ENCODE measurements around the gene RGR. TPM values are rescaled to one million over a fixed set of nuclear protein-coding genes. Genes with fewer than 3 reads are reported as not detected.

RGR gene, protein sequence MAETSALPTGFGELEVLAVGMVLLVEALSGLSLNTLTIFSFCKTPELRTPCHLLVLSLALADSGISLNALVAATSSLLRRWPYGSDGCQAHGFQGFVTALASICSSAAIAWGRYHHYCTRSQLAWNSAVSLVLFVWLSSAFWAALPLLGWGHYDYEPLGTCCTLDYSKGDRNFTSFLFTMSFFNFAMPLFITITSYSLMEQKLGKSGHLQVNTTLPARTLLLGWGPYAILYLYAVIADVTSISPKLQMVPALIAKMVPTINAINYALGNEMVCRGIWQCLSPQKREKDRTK
- total RNA-seq (2014; rRNA removed; shearing (Covaris generic)): 3.8 and 4.5 TPM in 2 replicates
- 4.8 and 6.9 TPM in 2 replicates for polyA plus RNA-seq (2015; cell fraction: cytosol; rRNA removed)
- 13.1 and 31.3 TPM in 2 replicates for polyA plus RNA-seq (2015; cell fraction: nucleus; rRNA removed)

DNA sequence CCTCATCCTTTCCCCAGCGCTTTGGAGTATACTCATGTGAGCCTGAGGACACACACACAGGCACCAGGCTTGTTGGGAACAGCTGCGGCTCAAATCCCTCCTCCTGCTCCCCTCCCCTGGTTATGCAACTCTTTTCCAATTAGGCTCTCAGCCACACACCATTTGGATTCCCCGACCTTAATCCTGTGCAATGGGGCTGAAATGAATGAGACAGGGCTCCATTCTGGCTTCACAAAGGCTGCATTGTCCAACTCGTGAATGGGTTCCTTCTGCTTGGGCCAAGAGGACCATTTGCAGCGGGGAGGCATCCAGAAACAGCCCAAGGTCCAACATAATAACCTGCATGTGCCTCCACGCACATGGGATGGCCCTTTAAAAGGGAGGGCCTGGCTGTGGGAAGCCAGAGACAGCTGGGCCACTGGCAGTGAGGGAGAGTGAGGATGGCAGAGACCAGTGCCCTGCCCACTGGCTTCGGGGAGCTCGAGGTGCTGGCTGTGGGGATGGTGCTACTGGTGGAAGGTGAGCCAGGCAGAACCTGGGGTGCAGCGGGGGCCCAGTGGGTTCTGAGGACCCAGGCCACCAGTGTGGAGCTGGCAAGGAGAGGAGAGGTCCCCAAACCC lies at the start of gene RGR:
TSS of gene RGR (plus strand) at position 403 of the 620 bp plus-strand sequence. CDS start at position 441, 38 bp downstream.
- DNase-seq (ENCODE audit: low read depth, low spot score): peak; percentile 97
- in situ Hi-C loops (cut with HindIII; ENCODE audit: low pct_unique_long_range_greater_than_20kb, low sequenced_read_pairs): no loop called here

DNA sequence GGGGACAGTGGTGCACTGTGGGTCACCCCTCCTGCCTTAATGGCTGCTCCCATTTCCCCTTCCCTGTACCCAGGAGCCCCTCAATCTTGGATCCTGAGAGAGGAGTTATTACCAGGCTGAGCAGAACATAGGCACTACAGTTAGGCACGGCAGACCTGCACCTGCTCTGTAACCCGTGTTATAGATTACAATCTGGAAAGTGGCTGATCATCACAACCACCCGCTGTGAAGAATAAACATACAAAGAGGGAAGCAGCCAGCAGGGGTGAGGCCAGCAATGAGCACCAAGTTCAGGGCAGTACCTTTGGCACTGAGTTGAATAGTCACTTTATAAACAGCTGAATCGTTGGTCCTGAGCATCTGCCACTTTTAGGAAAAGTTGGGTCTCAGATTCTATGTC lies 48.8 kb upstream of the RGR start:
- in situ Hi-C loops (cut with HindIII; ENCODE audit: low pct_unique_long_range_greater_than_20kb, low sequenced_read_pairs): no loop called here
- no peak for DNase-seq (ENCODE audit: low read depth, low spot score)

DNA sequence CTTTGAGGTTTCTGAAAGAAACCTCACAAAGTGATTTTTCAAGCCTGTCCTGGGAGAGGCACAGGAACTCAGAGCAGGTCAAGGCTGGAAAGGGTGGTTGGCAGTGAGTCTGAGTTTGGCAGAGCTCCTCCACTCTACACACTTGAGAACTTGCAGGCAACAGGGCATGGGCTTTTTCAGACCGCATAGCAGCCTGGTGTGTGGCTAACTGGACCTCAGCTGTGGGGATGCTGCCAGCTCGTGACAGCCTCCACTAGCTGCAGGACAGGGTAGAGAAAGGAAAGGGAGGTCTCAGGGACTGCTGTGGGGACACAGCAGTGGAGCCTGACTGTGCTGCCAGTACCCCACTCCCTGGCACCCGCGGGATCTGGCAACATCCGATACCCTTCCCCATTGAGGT lies 47.9 kb upstream of the RGR start:
- in situ Hi-C loops (cut with HindIII; ENCODE audit: low pct_unique_long_range_greater_than_20kb, low sequenced_read_pairs): no loop called here
- DNase-seq (ENCODE audit: low read depth, low spot score): no peak

DNA sequence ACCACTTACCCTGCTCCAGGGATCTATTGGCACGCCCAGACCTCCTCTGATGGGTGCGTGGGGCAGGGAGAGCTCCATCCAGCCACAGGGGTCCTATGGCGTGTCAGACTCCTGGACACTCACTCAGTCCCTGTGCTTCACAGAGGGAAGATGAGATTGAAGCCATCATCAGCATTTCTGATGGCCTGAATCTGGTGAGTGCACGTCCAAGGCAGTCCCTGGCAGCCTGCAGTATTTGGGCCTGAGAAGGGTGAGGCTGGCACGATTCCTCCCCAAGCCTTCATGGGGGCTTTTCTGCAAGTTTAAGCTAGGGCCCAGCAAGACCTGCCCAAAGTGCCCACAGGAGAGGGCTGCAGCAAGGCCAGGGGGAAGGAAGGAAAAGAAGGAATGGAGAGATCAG lies 47.2 kb upstream of the RGR start:
- in situ Hi-C loops (cut with HindIII; ENCODE audit: low pct_unique_long_range_greater_than_20kb, low sequenced_read_pairs): no loop called here
- DNase-seq (ENCODE audit: low read depth, low spot score): no peak

DNA sequence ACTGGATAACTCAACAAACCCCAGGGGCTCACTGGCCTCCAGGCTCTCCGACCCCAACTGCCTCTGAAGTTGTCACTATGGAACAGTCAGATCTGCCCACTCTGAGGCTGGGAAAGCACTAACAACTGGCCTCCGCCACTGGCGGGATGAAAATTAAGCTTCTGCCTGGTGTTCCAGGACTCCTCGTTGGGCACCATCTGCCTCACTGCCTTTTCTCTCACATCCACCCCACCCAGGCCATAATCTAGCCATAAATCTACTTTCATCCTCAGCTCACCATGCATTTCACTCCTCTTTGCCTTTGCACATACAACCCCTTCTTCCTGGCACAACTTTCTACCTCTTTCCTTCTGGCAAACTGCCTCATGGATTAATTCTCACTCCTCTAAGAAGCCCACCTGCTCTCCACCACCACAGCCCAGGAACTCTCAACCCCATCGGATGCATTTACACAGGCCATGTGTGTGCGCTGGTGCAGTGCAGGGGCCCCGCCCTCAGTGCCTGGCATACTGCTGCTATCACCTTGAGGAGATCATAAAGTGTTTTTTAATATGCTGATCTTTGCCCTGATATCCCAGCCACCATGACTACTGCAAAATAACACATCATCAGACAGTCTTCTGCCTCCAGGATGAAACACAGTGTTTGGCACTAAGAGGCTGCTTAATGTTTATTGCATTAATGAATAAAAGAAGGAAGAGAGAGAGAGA lies 46.5 kb upstream of the RGR start:
- no peak for DNase-seq (ENCODE audit: low read depth, low spot score)
- in situ Hi-C loops (cut with HindIII; ENCODE audit: low pct_unique_long_range_greater_than_20kb, low sequenced_read_pairs): no loop called here

DNA sequence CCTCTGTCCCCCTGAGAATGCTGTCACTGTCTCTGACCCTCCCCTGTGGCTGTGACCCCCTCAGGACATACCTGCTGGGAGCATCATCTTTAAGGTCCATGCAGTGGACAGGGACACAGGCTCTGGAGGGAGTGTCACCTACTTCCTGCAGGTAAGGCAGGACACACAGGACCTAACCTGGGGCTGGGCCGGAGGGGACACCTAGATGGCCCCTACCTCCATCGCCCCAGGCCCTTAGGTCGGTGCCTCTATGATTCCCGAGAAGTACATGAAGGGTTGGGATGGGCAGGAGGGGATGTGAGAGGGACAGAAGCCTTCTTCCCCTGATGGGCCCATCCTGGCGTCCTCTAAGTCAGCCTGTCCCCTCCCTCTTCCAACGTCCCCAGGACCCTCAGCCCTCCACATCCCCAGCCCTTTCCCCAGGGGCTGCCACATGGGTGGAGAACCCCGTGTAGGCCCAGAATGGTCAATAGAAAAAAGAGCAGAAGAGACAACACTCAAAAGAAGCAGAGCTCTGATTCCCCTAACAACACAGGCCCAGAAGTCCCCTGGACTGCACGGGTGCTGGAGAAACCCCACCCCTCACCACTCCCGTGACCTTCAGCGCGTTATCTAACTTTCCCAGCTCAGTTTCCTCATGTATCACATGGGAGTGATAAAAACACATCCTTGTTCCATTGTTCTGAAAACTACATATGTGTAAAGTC lies 44.2 kb upstream of the RGR start:
- in situ Hi-C loops (cut with HindIII; ENCODE audit: low pct_unique_long_range_greater_than_20kb, low sequenced_read_pairs): no loop called here
- no peak for DNase-seq (ENCODE audit: low read depth, low spot score)

DNA sequence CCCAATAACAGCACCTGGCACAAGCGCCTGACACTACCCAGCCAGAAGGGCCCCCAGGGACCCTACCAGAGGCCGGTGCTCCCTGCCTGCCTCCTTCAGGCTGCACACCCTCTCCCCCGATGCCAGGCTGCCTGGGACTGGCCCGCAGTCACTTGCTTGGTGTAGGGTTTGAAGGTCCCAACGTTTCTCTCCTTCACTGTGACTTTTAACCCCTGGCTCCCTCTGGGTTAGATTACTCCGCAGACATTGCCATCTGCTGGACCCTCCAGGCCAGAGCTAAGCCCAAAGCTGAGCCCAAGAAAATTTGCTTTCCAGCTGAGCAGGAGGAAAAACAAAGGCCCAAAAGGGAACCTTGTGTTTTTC lies 43.6 kb upstream of the RGR start:
- in situ Hi-C loops (cut with HindIII; ENCODE audit: low pct_unique_long_range_greater_than_20kb, low sequenced_read_pairs): no loop called here
- no peak for DNase-seq (ENCODE audit: low read depth, low spot score)

DNA sequence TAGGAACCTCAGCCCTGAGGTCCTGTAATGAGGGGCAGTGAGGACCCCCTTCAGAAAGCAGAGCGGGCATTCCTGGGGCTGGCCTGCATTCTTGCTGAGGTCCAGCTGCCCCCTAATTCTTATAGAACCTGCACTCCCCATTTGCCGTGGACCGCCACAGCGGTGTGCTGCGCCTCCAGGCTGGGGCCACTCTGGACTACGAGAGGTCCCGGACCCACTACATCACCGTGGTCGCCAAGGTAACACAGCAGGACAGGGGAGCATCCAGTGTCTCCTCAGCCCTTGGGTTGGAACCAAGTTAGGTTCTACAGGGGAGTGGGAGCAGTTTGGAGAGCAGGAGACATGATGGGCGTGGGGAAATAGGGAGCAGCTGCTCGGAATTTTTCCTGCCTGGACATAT lies 43.2 kb upstream of the RGR start:
- no peak for DNase-seq (ENCODE audit: low read depth, low spot score)
- in situ Hi-C loops (cut with HindIII; ENCODE audit: low pct_unique_long_range_greater_than_20kb, low sequenced_read_pairs): no loop called here

DNA sequence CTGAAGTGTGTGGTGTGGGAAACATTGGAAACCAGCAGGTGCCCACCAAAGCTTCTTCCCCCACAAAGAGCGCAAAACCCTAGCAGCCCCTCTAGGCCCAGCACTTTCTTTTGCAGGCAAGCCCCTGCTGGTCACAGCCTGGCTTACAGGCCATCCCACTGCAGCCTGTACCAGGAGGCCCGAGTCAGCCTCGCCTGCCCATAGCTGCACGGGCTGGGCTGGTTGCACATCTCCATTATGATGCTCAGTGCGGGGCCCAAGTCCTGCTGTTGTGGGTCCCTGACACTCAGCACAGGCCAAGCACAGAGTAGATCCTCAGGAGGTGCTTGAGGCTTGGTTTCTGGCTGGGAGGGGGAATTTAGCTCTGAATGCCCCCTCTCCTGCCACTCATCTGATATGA lies 42.5 kb upstream of the RGR start:
- in situ Hi-C loops (cut with HindIII; ENCODE audit: low pct_unique_long_range_greater_than_20kb, low sequenced_read_pairs): no loop called here
- no peak for DNase-seq (ENCODE audit: low read depth, low spot score)

DNA sequence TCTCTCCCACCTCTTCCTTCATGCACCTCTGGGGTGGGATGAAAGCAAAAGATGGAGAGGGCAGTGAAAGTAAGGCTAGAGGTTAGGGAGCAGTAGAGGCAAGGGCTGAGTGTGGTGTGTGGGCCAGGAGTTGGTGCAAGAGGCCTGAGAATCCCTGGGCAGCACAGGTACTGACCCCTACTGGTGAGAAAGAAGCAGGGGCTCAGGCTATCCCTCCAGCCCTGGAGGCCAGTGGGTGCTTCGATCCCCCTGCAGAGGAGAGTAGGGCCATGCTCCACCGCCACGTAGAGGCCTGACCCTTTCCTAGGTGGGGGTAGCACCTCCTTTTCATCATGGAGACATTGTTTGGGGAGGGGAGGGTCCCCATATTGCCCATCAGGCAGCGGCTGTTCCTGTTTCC lies 40.7 kb upstream of the RGR start:
- in situ Hi-C loops (cut with HindIII; ENCODE audit: low pct_unique_long_range_greater_than_20kb, low sequenced_read_pairs): no loop called here
- peak; percentile 45 for DNase-seq (ENCODE audit: low read depth, low spot score)

DNA sequence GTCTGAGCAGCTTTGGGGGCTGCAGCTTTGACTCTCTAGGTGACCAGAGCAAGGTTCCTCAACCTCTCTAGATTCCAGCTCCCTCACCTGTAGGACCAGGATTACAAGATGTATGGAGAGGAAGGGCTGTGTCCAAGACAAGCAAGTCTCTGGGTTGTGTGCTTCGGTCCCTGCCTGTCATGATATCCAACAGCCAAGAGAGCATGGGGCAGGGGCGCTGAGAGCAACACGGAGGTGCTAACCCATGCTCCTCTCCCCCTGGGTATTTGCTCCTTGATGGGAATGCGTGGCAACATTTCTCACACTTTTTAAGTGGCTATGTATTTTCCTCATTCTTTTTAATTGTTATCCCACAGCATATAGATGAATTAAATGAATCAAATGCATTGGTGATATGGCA lies 40.2 kb upstream of the RGR start:
- no peak for DNase-seq (ENCODE audit: low read depth, low spot score)
- in situ Hi-C loops (cut with HindIII; ENCODE audit: low pct_unique_long_range_greater_than_20kb, low sequenced_read_pairs): no loop called here

DNA sequence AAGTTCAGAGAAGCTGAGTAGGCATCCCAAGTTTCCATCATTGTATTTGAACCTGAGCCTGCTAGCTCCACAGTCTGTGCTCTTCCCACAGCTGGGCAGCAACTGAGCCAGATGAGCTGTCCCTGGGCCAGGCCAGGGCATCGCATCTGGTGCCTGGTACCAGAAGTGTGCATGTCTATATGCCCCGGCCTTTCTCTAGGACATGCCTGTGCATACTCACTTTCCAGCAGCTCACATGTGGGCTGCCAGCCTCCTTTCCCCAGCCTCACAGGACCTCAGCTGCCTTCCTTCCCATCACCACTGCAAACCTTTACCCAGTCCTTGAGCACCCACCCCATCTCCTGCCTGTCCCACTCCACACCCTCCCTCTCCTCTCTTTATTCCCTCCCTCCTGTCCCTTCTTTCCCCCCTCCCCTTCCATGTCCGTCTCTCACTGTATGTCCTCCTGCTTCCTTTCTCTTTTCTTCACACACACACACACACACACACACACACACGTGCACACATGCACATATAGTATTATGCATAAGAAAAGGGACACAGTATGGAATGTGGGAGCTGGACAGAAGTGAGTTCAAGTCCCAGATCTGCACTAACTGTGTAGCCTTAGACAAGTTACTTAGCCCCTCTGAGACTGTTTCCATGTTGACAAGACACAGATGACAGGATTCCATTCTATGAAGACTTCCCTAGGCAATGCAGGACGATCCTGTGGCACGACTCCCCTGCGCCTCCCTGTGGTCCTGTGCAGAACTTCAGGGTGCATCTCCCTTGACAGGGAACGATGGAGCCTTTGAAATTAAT lies 39.6 kb upstream of the RGR start:
- DNase-seq (ENCODE audit: low read depth, low spot score): peak; percentile 71
- in situ Hi-C loops (cut with HindIII; ENCODE audit: low pct_unique_long_range_greater_than_20kb, low sequenced_read_pairs): no loop called here

DNA sequence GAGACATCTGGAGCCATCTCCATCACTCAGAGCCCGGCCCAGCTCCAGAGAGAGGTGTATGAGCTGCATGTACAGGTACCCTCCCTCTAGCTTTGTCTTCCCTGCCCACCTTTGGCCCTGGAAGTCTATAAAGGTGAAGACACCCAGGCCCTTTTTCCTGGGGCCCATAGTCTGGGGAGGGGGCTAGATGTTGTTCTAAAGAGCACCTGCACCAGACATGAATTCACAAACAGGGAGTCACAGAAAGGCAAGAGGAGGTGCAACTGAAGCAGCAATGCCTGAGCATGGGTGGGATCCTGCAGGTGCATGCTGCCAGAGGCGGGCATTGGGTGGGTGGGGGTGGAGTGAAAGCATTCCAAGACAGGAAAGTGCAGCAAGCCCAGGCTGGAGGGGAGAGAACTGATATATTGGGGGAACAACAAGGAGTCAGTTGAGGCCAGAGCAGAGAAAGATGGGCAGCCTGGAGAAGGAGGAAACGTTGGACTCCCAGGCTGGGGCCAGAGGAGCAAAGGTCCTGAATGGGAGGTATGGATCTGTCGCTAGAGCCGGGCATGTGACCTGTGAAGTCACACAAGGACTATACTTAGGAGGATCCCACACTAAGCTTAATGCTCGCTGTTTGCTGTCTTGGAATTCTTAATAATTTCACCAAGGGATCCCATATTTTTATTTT lies 38.9 kb upstream of the RGR start:
- in situ Hi-C loops (cut with HindIII; ENCODE audit: low pct_unique_long_range_greater_than_20kb, low sequenced_read_pairs): no loop called here
- DNase-seq (ENCODE audit: low read depth, low spot score): no peak

DNA sequence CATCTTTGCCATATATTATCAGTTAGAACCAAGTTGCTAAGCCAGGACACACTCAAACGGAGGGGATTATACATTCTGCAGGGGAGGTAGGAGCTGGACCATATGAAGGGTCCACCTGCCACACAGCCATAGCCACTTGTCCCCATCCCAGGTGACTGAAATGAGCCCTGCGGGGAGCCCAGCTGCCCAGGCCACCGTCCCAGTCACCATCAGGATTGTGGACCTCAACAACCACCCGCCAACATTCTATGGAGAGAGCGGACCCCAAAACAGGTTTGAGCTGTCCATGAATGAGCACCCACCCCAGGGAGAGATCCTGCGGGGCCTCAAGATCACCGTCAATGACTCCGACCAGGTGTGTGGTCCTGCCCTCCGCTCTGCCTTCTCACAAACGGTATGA lies 36.8 kb upstream of the RGR start:
- in situ Hi-C loops (cut with HindIII; ENCODE audit: low pct_unique_long_range_greater_than_20kb, low sequenced_read_pairs): no loop called here
- DNase-seq (ENCODE audit: low read depth, low spot score): no peak

DNA sequence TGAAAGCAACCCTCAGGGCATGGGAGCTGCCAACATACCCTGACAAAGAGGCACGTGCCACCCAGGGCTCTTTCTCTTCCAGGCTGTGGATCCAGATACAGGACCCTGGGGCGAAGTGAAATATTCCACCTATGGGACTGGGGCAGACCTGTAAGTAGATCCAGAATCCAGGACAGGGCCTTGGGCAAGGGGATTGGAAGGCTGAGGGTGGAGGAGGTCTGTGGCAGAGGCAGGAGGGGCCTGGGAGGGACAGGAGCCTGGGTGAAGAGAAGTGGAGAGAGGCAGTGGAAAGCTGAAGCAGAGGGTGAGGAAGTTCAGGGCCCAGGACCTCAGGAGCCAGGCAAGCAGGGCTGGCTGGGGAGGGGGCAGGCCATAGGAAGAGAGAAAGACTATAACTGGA lies 33.3 kb upstream of the RGR start:
- in situ Hi-C loops (cut with HindIII; ENCODE audit: low pct_unique_long_range_greater_than_20kb, low sequenced_read_pairs): no loop called here
- no peak for DNase-seq (ENCODE audit: low read depth, low spot score)

DNA sequence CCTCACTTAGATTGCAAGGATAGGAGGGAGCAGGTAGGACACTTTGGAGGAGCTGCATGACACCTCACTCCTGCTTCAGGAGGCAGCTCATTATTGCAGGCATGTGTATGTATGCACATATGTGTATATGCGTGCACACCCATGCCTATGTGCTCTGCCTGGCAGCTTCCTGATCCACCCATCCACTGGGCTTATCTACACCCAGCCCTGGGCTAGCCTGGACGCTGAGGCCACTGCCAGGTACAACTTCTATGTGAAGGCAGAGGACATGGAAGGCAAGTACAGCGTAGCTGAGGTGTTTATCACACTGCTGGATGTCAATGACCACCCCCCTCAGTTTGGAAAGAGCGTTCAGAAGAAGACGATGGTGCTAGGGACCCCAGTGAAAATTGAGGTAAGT lies 32.8 kb upstream of the RGR start:
- in situ Hi-C loops (cut with HindIII; ENCODE audit: low pct_unique_long_range_greater_than_20kb, low sequenced_read_pairs): no loop called here
- DNase-seq (ENCODE audit: low read depth, low spot score): no peak

DNA sequence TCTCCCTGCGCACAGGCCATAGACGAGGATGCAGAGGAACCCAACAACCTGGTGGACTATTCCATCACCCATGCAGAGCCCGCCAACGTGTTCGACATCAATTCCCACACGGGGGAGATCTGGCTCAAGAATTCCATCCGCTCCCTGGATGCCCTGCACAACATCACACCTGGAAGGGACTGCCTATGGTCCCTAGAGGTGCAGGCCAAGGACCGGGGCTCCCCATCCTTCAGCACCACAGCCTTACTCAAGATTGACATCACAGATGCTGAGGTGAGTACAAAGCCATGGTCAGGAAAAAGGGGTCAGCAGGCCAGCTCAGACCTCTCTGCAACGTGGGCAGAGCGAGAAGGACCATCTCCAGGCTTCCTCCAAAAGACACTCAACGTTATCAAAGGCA lies 31.8 kb upstream of the RGR start:
- in situ Hi-C loops (cut with HindIII; ENCODE audit: low pct_unique_long_range_greater_than_20kb, low sequenced_read_pairs): no loop called here
- DNase-seq (ENCODE audit: low read depth, low spot score): no peak

Data from SK-MEL-5 (cell line).